Measurements from ENCODE around the gene PIGX.

PIGX gene

DNA sequence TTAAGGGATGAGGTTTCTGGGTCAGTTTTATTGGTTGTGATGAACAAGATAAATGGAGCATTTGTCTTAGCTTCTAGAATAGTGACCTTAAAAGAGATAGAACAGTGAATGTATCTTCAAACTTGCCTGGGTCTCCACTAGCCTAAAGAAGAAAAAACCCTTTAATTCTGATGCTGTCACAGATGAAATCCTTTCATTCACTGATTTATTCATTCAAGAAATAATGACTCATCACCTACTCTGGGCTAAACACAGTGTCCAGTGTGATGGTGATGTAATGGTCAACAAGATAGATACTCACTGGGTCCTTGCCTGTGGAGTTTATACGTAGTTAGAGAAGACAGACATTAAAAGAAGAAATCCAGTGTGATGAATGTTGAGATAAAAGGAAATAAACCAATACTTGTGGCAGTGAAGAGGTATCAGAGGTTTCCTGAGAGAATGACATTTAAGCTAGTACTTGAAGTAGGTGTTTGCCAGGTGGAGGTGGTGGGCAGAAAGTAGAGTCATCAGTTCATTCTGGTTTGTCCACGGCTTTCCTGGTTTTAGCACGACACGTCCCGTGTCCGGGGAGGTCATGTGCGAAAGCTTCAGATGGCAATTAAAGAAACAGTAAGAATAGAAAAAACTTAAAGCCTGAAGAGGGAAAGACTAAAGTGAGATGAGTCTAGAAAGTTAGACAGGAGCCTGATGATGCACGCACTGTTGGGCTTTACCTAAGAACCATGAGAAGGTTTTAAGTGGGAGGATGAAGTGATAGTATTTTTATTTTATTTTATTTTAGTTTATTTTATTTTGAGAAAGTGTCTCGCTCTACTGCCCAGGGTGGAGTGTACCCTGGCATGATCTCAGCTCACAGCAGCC is 45.9 kb downstream of the PIGX start:
- peak; percentile 83 for DNase-seq (ENCODE audit: low read depth)

DNA sequence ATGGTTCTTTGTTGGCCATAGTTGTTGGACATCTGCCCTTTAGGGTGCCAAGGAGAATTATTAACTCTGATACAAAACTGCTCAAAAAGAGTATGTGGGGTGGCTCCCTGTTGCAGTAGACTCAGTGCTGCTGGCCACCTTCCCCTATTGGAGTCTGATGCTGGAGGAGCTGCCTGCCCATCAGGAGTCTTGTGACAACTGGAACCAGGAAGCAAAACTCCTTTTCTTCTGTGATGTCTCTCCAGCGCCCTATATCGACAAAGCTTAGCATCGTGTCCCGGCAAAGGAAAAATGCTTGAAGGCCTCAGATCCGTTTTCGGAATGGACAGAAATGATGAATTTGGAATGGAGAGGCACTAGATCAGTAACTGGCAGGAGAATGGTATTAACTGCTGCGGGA is 51.0 kb downstream of the PIGX start:
- no peak for DNase-seq (ENCODE audit: low read depth)

DNA sequence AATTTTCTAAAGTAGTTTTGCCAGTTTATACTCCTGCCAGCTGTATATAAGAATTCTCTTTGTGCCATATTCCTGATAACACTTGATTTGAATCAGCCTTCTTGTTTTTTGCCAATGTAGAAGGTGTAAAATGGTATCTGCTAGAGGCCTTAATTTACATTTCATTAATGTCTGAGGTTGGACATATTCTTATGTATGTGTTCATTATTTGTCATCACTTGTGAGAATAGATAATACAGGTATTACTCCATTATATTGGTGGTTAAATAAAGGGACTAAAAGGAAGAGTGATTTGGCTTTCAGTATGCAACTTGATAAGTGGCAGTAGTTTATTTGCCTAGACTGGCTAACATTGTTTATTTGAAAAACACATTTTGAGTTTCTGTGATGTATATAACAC is 53.3 kb downstream of the PIGX start:
- DNase-seq (ENCODE audit: low read depth): no peak

DNA sequence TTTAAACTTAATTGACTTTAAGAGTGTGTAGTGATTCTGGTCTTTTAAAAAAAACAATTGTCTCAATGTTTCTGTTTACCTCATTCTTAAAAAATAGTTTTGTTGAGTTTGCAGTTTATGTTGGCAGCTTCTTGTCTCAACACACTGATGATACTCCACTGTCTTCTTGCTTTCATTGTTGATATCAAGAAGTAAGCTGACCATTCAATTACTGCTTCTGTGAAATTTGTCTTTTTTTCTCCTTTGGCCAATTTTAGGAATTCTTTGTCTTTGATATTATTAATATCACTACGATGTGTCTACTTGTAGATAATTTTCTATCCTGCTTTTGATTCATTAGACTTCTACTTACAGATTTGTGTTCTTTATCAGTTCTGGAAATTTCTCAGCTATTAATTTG is 58.9 kb downstream of the PIGX start:
- DNase-seq (ENCODE audit: low read depth): no peak

DNA sequence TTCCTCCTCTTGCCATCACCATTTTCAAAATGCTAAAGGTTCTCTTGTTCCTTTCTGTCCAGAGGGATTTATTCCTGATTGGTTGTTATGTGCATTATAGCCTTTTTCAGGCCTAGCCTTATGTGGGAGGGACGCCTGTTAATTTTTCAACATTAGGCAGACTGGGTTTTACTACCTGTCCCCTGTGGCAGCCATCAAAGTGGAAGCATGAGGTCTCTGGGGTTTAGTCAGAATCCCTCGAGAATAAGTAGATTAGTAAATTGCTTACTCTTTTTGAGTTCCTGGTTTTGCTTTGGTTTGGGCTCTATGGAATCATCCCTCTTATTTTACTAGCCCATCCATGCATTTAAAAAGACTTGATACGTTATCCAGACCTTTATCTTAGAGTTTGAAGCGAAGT is 59.9 kb downstream of the PIGX start:
- DNase-seq (ENCODE audit: low read depth): no peak

DNA sequence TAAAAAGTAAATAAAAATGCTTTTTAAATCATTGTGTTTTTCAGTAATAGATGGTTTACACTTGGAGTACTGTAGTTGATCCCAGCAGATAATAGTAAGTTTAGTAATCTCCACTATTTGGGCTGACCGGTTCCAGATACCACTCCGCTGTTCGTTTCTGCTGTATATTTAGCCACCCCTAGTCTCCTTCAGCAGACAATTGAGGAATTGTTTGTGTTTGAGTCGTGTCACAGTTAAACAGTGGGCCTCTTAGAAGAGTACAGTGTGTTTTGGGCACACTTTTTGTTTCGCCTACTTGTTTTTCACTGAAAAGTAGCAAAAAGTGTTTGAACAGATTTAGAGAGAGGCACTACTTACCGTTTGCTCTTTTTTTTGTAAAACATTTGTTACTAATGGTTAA is 60.7 kb downstream of the PIGX start:
- DNase-seq (ENCODE audit: low read depth): no peak

DNA sequence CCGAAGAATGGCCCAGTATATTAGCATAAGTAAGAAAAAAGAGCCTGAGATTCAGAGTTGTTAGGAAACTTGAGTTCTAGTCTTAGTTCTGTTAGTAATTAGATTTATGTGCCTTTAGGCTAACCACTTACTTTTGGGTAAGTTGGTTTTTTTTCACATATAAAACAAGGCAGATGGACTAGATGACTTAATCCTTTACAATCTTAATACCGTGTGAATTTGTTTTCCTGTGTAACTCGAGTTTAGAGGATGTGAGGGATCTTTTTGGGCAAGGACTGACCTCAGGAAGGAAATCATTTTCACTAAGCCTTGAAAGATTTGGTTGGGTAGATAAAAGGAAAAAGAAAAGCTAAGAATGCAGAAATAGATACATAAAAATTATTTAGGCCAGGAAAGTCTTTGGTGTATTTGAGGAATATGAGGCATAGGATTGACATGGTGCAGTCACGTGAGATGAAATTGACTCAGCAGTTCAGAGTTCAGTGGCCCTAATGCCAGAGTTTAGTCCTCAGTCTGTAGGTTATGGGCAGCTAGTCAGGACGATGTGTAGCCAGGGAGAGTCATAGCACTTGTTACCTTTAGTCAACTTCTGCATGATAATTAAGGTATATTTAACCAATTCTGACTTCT is 62.1 kb downstream of the PIGX start:
- DNase-seq (ENCODE audit: low read depth): peak; percentile 77

DNA sequence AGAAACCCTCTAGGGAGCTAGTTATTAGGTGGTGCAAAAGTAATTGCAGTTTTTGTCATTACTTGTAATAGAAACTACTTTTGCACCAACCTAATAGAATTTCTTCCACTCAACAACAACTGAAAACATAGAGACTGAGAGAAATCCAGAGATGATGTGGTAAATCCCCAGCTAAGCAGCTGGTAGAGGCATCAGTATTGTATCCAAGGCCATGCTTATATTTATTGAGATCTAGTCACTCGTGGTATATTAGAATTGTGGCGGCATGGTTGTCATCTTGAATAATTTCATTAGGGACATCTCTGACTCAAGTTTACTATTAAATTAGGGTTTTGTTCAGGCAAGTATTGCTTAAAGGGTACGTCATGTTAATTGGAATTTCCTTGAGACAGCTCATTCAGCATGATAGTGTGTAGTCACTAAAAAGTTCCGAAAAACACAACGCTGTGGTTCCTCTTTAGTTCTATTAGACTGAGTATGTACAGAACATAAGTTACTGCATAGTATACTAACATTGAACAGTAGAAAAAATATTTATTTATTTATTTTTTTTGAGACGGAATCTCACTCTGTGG is 62.8 kb downstream of the PIGX start:
- peak; percentile 79 for DNase-seq (ENCODE audit: low read depth)

DNA sequence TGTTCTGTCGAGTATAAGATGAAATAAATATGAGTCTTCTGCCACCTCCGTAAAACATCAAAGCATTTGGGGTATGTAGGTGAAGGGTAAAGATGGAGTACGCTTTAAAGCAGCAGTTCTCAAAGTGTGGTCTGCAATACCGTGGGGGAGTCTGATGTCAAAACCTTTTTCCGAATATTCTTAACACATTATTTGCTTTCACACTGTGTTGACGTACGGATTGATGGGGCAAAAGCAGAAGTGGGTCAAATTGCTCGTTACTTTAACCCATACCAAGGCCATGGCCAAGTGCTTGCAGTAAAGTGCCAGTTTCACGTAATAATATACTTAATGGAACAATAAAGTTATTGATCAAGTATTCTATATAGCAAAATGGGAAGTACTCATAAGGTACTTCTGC is 63.8 kb downstream of the PIGX start:
- no peak for DNase-seq (ENCODE audit: low read depth)

DNA sequence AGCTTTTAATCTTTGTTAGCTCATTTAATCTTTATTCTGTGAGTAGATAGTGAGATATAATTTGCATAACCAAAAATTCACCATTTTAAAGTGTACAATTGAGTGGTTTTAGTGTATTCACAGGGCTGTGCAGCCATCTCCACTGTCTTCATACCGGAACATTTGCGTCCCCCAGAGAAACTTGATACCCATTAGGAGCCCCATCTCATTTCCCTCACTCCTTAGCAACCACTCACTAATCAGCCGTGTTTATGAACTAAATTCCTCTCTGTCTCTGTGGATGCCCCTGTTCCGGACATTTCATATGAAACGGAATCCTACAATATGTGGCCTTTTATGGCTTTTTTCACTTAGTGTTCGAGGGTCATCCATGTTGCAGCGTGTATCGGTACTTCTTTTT is 65.7 kb downstream of the PIGX start:
- no peak for DNase-seq (ENCODE audit: low read depth)

DNA sequence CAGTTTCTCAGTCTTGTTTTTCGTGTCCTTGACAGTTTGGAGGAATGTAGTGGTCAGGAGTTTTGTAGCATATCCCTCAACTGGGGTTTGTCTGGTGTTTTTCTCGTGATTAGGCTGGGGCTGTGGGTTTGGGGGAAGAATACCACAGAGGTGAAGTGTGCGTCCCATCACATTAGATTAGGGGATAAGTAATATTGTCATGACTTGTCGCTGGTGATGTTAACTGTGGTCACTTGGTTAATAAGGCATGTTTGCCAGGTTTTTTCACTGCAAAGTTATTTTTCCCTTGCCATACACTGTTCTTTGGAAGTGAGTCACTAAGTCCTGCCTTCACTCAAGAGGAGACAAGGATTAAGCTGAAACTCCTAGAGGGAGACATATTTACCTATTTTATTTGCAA is 66.6 kb downstream of the PIGX start:
- peak; percentile 80 for DNase-seq (ENCODE audit: low read depth)

DNA sequence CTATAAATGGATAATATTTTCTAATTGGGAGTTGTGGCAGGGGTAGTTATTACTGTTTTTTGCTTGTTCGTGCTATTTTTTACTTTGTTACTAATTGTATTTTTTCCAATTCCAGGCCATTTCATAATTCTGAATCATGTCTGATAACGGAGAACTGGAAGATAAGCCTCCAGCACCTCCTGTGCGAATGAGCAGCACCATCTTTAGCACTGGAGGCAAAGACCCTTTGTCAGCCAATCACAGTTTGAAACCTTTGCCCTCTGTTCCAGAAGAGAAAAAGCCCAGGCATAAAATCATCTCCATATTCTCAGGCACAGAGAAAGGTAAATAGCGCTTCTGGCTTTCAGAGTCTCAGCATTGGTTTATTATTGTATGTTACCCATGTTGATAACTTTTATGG is 70.3 kb downstream of the PIGX start:
- DNase-seq (ENCODE audit: low read depth): no peak
